Peyer's patch (tissue), 4 donors: ENCODE results near the gene COL27A1.

ENCODE experiments used
- POLR2A ChIP-seq, 2 donors: fragments of 450-650 bp; IDR thresholded peaks; one replicate each; pipeline ENCODE4 v1.5.1; 2017; ENCODE audit warnings: antibody characterized with exemption in 2 of 2, mild to moderate bottlenecking in 2 of 2, moderate library complexity in 2 of 2
- TF ChIP-seq, protein P1 (sequence below), 6 experiments: fragments of 450-650 bp in 4 of 6; fragments of 200-600 bp in 2 of 6; sonication (generic) in 1 of 6; IDR thresholded peaks; one replicate each; pipeline ENCODE4 v1.5.1; 2017 to 2019; ENCODE audit warnings: antibody characterized with exemption in 6 of 6, mild to moderate bottlenecking in 3 of 6, moderate library complexity in 1 of 6

DNA sequence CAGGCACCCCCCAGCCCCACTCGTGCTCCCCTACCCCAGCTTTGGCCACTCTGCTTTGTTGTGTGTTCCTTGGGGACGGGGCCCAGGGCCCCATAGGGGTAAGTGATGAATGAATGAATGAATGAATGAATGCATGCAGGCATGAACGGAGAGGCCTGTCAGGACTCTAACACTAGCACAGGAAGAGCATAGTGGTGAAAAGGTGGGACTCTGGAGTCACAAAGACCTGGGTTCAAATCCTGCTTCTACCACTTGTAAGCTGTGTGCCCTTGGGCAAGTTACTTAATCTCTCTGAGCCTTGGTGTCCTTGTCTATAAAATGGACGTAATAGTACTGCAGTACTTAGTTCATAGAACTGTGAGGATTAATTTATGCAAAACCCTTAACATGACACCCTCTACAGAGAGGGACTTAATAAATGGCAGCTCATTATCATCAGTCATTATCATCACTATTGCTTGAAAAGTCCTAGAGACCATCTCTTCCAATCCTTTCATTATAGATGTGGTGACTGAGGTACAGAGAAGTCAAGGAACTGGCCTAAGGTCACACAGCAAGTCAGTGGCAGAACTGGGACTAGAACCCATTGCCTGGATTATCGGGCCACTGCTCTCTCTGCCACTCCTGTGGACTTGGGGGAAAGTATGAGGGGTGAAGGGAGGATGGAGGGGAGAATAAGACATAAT, 187.6 kb downstream of the COL27A1 start:
- TF ChIP-seq, protein P1, sequence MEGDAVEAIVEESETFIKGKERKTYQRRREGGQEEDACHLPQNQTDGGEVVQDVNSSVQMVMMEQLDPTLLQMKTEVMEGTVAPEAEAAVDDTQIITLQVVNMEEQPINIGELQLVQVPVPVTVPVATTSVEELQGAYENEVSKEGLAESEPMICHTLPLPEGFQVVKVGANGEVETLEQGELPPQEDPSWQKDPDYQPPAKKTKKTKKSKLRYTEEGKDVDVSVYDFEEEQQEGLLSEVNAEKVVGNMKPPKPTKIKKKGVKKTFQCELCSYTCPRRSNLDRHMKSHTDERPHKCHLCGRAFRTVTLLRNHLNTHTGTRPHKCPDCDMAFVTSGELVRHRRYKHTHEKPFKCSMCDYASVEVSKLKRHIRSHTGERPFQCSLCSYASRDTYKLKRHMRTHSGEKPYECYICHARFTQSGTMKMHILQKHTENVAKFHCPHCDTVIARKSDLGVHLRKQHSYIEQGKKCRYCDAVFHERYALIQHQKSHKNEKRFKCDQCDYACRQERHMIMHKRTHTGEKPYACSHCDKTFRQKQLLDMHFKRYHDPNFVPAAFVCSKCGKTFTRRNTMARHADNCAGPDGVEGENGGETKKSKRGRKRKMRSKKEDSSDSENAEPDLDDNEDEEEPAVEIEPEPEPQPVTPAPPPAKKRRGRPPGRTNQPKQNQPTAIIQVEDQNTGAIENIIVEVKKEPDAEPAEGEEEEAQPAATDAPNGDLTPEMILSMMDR (IDR thresholded peaks at IDR 0.05): no peak
- TF ChIP-seq POLR2A (IDR thresholded peaks at IDR 0.05): no peak
